CD4-positive, alpha-beta T cell treated with Interleukin-17A for 4 hours (primary cell): ENCODE data around the gene PHYH.
A peak's percentile ranks its signal among the peaks of the same experiment; 100 is the strongest.
"Not testable (repeated sequence)": the region's sequence is repeated elsewhere in the genome, so short reads cannot be mapped to it uniquely, and the experiment has no call there.

Experiments
- DNase-seq: peaks from one replicate; pipeline ENCODE4 v3.0.0-alpha.2; 2020; ENCODE audit warnings: mixed read lengths

PHYH gene

GRCh38 chr10:13319166-13319565, 19.3 kb upstream of the PHYH start:
- DNase-seq, result no peak

GRCh38 chr10:13317474-13317873, 17.6 kb upstream of the PHYH start:
- DNase-seq, result no peak

DNA sequence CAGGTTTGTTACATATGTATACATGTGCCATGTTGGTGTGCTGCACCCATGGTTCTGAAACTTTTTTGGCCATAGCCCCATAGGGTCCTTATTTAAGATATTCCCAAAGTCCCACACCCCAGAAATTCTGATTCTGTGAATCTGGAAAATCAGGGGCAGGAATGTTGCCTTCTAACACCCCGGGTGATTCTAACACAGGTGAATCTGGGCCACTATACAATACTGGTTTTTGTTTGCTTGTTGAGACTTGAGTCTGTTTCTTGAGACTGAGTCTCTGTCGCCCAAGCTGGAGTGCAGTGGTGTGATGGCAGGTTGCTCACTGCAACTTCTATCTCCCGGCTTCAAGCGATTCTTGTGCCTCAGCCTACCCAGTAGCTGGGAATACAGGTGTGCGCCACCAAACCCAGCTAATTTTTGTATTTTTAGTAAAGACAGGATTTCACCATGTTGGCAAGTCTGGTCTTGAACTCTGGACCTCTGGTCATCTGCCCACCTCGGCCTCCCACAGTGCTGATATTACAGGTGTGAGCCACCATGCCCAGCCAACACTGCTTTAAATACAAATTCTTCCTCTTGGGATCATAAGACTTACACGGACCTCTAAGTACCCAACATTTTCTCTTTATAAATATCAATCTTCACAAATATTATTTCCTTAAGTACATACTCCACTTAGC, 16.9 kb upstream of the PHYH start:
- DNase-seq, result no peak

DNA sequence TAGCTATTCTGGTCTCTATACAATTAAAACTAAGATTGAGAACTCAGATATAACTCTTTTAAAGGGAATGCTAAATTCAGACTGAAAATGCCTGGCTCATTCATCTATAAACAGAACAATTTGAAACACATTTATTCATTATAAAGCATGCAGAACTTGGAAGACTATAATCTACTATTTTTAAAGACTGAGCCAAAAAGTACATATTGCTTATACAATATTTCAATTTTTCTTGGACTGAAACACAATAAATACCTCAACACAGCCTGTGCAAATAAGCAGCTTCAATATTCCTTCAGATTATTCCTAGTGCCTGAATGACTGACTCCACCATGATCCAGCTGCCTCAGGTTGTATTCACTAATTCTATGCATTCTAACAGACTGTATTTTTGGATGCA, 15.5 kb upstream of the PHYH start:
- DNase-seq, result no peak

- DNase-seq, result no peak
Observed at GRCh38 chr10:13311177-13311575, 11.3 kb upstream of the PHYH start.

- DNase-seq, result no peak
Observed at GRCh38 chr10:13310518-13311176, 10.8 kb upstream of the PHYH start.

DNA sequence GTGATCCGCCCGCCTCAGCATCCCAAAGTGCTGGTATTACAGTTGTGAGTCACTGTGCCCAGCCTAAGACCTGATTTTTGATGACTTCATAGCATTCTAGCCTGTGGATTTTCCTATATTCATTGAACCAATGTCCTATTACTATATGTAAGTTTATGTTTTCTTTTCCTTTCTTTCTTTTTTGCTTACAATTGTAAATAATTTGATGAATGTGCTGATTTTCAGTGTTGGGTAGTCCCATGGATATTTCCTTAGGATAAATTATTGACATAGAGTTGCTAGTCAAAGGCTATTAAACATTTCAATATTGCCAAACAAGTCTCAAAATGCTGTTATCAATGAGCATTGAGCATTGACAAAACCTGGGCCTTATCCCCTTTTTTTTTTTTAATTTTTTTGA, 9.9 kb upstream of the PHYH start:
- DNase-seq, result no peak

- DNase-seq, result no peak
Observed at GRCh38 chr10:13308096-13308495, 8.2 kb upstream of the PHYH start.

- DNase-seq, result no peak
Observed at GRCh38 chr10:13306103-13306502, 6.2 kb upstream of the PHYH start.

GRCh38 chr10:13302821-13303555, 3.1 kb upstream of the PHYH start:
- no peak for DNase-seq

DNA sequence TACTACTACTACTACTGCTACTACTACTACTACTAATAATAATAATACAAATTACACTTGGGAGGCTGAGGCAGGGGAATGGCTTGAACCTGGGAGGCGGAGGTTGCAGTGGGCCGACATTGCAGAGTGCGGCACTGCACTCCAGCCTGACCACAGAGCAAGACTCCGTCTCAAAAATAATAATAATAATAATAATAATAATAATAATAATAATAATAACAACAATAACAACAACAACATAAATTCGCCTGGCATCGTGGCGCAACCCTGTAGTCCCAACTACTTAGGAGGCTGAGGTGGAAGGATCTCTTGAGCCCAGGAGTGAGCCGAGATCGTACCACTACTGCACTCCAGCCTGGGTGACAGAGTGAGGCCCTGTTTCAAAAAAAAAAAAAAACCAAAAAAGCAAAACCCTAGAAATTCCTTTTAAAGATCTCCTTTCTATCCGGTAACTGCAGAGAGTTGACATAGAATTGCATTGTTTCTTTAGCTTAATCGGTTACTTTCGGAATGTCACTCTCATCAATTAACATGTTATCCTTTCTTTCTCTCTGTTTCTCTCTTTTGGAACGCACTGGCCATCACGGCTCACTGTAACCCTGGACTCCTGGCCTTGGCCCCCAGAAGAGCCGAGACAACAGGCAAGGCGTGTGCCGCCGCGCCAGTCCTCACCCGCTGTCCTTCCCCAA, 972 bp downstream of the PHYH start:
- DNase-seq, result no peak

GRCh38 chr10:13296476-13296875, 3.4 kb downstream of the PHYH start:
- DNase-seq, result no peak

- DNase-seq, result no peak
Observed at GRCh38 chr10:13294784-13295183, 5.1 kb downstream of the PHYH start.

DNA sequence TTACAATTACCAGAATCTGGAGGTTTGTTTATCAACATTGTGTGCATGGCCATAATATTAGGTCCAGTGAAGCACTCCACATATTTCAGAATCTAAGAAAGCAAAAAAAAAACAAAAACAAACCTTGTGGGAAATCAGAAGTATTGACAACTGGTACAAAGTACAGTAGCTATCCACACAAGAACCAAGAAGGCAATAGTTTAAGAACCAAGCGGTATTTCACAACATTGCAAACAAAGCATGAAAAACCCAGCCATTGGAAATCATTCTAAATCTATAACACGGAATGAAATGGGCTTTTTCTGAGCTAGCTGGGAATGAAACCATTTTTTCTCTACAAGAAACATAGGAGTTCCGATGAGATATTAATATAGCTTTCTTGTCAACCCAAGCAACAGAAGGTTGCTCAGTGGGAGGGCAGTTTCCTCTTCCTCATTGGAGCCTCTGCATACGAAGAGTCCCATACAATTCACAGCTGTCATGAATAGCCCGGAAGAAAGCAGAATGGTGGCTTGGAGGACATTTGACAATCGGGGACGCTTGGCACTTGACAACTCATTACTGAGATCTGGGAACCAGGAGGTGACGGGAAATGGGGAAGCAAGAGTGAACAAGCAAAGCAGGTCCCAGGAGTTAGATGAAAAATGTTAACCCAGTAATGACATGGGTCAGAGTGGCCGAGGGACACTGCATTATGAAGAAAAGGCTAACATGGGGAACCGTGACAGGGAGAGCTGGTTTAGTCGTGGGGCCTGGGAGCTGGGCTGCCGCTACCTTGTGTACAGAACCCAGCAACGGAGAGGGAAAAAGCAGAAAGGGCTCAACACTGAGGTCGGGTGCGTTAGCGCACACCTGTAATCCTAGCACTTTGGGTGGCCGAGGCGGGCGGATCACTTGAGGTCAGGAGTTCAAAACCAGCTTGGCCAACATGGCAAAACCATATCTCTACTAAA, 7.8 kb downstream of the PHYH start:
- DNase-seq, result no peak

DNA sequence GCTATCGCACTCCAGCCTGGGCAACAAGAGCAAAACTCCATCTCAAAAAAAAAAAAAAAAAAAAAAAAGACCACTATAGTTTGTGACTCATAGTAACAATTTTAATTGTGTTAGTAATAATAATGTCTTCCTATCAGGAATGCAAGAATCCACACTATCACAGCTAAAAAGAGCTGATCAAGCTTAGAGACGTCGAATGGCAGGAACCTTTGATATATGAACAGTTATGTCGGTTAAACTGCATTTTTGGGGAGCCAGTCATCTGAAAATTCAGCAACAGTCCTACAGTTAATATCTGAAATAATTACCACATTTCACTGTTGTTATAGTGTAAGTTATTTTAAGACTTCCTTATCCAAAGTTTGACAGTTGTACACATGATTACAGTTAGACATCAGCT, 8.8 kb downstream of the PHYH start:
- DNase-seq, result no peak

- no peak for DNase-seq
Observed at GRCh38 chr10:13284050-13284449, 15.8 kb downstream of the PHYH start.

GRCh38 chr10:13282348-13282747, 17.5 kb downstream of the PHYH start:
- DNase-seq, result not testable (repeated sequence)

- DNase-seq, result no peak
Observed at GRCh38 chr10:13276749-13277365, 23.0 kb downstream of the PHYH start.

DNA sequence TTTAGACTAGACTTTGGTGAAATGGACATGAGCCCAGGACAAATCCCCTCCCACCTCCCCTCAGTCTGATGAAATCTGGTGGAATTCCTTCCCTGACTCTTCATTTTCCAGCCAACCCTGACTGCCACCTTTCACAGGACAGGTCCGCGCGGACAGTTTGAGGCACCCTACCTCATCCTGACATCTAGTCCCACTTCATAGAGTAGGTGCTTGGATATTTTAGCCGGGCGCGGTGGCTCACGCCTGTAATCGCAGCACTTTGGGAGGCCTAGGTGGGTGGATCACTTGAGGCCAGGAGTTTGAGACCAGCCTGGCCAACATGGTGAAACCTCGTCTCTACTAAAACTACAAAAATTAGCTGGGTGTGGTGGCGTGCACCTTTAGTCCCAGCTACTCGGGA, 23.7 kb downstream of the PHYH start:
- DNase-seq, result not testable (repeated sequence)

DNA sequence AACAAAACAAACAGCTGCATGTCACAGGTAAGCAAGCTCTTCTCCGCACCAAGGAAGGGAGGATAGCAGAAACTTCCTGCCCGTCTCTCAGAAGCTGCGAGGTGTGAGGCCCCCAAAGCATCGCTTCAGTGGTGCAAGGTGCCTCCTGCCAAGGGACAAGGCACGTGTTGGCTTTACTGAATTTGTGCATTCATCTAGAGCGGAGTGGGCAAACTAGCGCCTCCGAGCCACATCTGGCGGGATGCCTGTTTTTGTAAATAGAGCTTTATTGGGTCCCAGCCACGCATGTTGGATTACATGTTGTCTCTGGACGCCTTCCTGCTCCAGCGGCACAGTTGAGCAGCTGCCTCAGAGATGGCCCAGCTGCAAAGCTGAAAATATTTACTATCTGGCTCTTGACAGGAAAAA, 27.7 kb downstream of the PHYH start:
- DNase-seq, result no peak

DNA sequence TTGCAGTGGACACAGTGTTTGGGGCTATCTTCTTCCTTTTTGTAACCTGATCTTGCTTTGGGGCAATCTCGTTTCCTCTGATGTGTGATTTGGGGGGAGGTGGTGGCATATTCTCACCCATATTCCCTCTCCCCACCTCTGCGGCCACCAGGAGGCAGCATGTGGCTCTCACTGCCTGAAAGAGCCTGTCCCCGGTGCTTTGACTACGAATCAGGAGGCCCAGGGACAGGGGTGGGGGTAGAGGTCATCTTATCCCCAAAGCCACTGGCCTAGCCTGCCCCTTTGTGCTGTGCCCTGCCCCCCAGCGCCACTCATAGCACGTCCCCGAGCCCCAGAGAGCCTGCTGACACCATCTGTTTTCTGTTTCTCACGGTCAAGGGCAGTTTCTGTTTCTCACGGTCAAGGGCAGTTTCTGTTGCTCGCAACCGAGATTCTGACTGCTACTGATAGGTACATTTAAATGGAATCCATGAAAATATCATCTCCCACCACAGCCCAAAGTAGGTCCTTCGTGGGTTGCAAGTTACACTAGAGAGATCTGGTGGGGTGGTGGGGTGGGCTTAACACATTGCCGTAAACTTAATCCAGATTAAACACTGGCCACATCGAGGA, 28.2 kb downstream of the PHYH start:
- peak; percentile 69 for DNase-seq
